A549 treated with GW870086 at 1 μM for 4 hours (cell line): ENCODE data around the gene LARP4. TPM values are rescaled to one million over a fixed set of nuclear protein-coding genes. Genes with fewer than 3 reads are reported as not detected.

Experiments
- total RNA-seq: library from RNA; stranded (reverse); fragments of 200-300 nt; extraction: Qiagen RNA extraction; gene quantifications from 5 replicates; pipeline ENCODE4 v1.2.3, GENCODE V29; 2022; ENCODE audit warnings: low read depth

LARP4 gene
- total RNA-seq = 36.4 to 49.1 TPM (median 46.9 TPM) in 5 replicates

GRCh38 chr12:50400638-50401499 is at the start of gene LARP4:
Gene LARP4 (plus strand): TSS chr12:50400885. CDS start chr12:50401011, 126 bp downstream.

GRCh38 chr12:50504798-50505674 is 104.4 kb downstream of the LARP4 start, which contains the start of gene DIP2B:
Gene DIP2B (plus strand): TSS chr12:50504985. CDS start chr12:50505141, 156 bp downstream.

Other genes starting within 250 kb of the LARP4 start
- gene CERS5, start 233.5 kb upstream of the LARP4 start, total RNA-seq = 25.6 to 29.4 TPM (median 27.0 TPM) in 5 replicates
- gene LIMA1, start 117.4 kb upstream of the LARP4 start, total RNA-seq = 5.2 to 7.8 TPM (median 6.3 TPM) in 5 replicates
- not detected in 5 replicates for gene FAM186A, start 4.3 kb upstream of the LARP4 start, total RNA-seq
- 12.4 to 17.8 TPM (median 15.3 TPM) in 5 replicates for gene DIP2B, start 104.1 kb downstream of the LARP4 start, total RNA-seq